Suprapubic skin (tissue), 4 donors: ENCODE data around the gene DCP1B. TPM values are rescaled to one million over a fixed set of nuclear protein-coding genes. Genes with fewer than 3 reads are reported as not detected.

Experiments
- DNase-seq, 2 donors: peaks; one replicate each; pipeline ENCODE4 v3.0.0-alpha.2; 2019; ENCODE audit warnings: low spot score in 2 of 2
- H3K27ac ChIP-seq: fragments of 200-600 bp; sonication (generic); one replicate; pipeline ENCODE4 v1.5.1; 2019
- H3K27me3 ChIP-seq: fragments of 200-600 bp; sonication (generic); one replicate; pipeline ENCODE4 v1.5.1; 2019
- H3K36me3 ChIP-seq: fragments of 200-600 bp; sonication (generic); one replicate; pipeline ENCODE4 v1.5.1; 2019
- H3K4me1 ChIP-seq: fragments of 200-600 bp; sonication (generic); one replicate; pipeline ENCODE4 v1.5.1; 2019
- H3K4me3 ChIP-seq: fragments of 200-600 bp; sonication (generic); one replicate; pipeline ENCODE4 v1.5.1; 2019; ENCODE audit warnings: mild to moderate bottlenecking
- H3K9me3 ChIP-seq: fragments of 200-600 bp; sonication (generic); one replicate; pipeline ENCODE4 v1.5.1; 2019
- EP300 ChIP-seq: sonication (generic); formaldehyde crosslinking; IDR thresholded peaks from one replicate; pipeline ENCODE4 v1.6.1; 2017; ENCODE audit warnings: antibody characterized with exemption
- POLR2A ChIP-seq, 2 donors: fragments of 450-650 bp; IDR thresholded peaks; one replicate each; pipeline ENCODE4 v1.6.1; 2017; ENCODE audit warnings: antibody characterized with exemption in 2 of 2, mild to moderate bottlenecking in 2 of 2, moderate library complexity in 2 of 2
- POLR2AphosphoS5 ChIP-seq, 3 donors: sonication (generic); formaldehyde crosslinking; IDR thresholded peaks; one replicate each; pipeline ENCODE4 v1.6.1; 2017; ENCODE audit warnings: antibody characterized with exemption in 3 of 3
- WGBS: methylation state at CpG from one replicate; pipeline ENCODE4 v1.1.5; 2018; 5-methylcytosine and 5-hydroxymethylcytosine counted together
- total RNA-seq, 4 donors: library from RNA; depleted of rRNA; stranded (reverse); fragments of >200 nt; gene quantifications; one replicate each; pipeline ENCODE4 v1.1.0, GENCODE V29; 2016
- TF ChIP-seq, protein P1 (sequence below), 2 donors: fragments of 200-600 bp in 1 of 2; fragments of 450-650 bp in 1 of 2; sonication (generic) in 1 of 2; IDR thresholded peaks; one replicate each; pipeline ENCODE4 v1.5.1; 2016 to 2019; ENCODE audit warnings: antibody characterized with exemption in 2 of 2, mild to moderate bottlenecking in 1 of 2, moderate library complexity in 1 of 2

The DCP1B gene
- total RNA-seq, 4 donors from 2014 or later = 11.5 to 19.5 (median 13.3) TPM

- no peak overlapping the region for H3K27ac ChIP-seq
- DNase-seq = no peak
- H3K4me1 ChIP-seq = peaks cover 2% of the 10 kb centered on the region
- H3K27me3 ChIP-seq = peaks cover 29% of the 10 kb centered on the region
- WGBS = 92% methylated on average over 3 of the region's 3 CpGs
- no peak overlapping the region for H3K4me3 ChIP-seq
- H3K36me3 ChIP-seq = no peaks in the 10 kb centered on the region
- TF ChIP-seq, protein P1, sequence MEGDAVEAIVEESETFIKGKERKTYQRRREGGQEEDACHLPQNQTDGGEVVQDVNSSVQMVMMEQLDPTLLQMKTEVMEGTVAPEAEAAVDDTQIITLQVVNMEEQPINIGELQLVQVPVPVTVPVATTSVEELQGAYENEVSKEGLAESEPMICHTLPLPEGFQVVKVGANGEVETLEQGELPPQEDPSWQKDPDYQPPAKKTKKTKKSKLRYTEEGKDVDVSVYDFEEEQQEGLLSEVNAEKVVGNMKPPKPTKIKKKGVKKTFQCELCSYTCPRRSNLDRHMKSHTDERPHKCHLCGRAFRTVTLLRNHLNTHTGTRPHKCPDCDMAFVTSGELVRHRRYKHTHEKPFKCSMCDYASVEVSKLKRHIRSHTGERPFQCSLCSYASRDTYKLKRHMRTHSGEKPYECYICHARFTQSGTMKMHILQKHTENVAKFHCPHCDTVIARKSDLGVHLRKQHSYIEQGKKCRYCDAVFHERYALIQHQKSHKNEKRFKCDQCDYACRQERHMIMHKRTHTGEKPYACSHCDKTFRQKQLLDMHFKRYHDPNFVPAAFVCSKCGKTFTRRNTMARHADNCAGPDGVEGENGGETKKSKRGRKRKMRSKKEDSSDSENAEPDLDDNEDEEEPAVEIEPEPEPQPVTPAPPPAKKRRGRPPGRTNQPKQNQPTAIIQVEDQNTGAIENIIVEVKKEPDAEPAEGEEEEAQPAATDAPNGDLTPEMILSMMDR (IDR thresholded peaks at IDR 0.05) = no peak
- TF ChIP-seq POLR2A (IDR thresholded peaks at IDR 0.05) (no peak), POLR2AphosphoS5 (IDR thresholded peaks at IDR 0.05) (no peak), EP300 (no peak)
- no peaks in the 10 kb centered on the region for H3K9me3 ChIP-seq
These were observed 84.5 kb downstream of the DCP1B start for GRCh38 chr12:1919763-1920162.

DNA sequence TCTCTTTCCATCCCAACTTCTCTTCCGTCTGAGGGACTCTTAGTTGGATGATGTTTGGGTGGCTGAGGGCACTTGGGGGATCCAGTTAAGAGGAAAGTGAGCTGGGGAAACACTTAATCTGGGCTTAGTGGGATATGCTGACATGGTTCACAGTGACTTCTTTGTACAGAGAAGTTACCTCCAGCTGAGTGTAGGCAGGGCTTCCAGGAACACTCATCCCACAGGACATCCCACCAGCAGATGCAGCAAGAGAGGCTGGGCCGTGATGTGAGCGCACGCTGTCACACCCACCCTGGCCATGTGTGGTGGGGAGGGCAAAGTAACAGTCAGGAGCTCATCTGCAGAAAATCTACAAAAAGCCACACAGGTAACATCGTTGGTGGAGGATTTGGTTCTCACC is 85.0 kb downstream of the DCP1B start:
- no peak for DNase-seq
- Histone ChIP-seq H3K4me1 (no peaks in the 10 kb centered on the region), H3K27ac (no peak overlapping the region), H3K36me3 (no peaks in the 10 kb centered on the region), H3K27me3 (peaks cover 29% of the 10 kb centered on the region), H3K4me3 (no peak overlapping the region), H3K9me3 (no peaks in the 10 kb centered on the region)
- WGBS = 92% methylated on average over 5 of the region's 5 CpGs
- TF ChIP-seq POLR2AphosphoS5 (IDR thresholded peaks at IDR 0.05) (no peak), POLR2A (IDR thresholded peaks at IDR 0.05) (no peak), EP300 (no peak)
- TF ChIP-seq, protein P1 (IDR thresholded peaks at IDR 0.05) = no peak

DNA sequence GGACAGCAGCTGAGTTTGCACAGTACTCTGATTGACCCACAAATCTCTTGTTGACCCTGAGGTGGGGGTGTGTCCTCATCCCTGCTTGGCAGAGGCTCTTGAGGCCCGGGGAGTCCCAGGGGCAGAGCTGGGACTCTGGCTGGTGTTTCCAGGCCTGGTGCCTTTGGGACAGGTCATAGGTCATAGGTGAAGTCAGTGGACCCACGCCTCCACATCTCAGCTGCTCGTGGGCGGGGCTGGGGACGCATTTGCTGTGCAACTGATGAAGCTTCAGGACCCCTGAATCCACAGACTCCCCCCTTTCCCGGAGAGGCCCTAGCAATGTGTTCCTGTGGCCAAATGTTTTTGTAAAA is 85.4 kb downstream of the DCP1B start:
- H3K9me3 ChIP-seq = no peaks in the 10 kb centered on the region
- H3K4me3 ChIP-seq = peak overlapping the region; percentile 36
- peak overlapping the region; percentile 74 for H3K27ac ChIP-seq
- 77% methylated on average over 2 of the region's 6 CpGs for WGBS
- peaks cover 29% of the 10 kb centered on the region for H3K27me3 ChIP-seq
- no peaks in the 10 kb centered on the region for H3K4me1 ChIP-seq
- DNase-seq = peak in 1 of 2 donors; percentile 76
- TF ChIP-seq, protein P1 (IDR thresholded peaks at IDR 0.05) = no peak
- TF ChIP-seq POLR2AphosphoS5 (IDR thresholded peaks at IDR 0.05) (no peak), POLR2A (IDR thresholded peaks at IDR 0.05) (no peak), EP300 (no peak)
- H3K36me3 ChIP-seq = no peaks in the 10 kb centered on the region

GRCh38 chr12:1918081-1918883 is 86.0 kb downstream of the DCP1B start, which contains the start of gene CACNA2D4:
Gene CACNA2D4, minus strand, starts transcription at chr12:1918652. Its CDS starts 179 bp downstream, at chr12:1918473.
- Histone ChIP-seq H3K36me3 (no peaks in the 10 kb centered on the region), H3K27ac (peak within 1 kb of the TSS; percentile 74), H3K9me3 (no peaks in the 10 kb centered on the region), H3K4me3 (peak within 1 kb of the TSS; percentile 36), H3K27me3 (peaks cover 28% of the 10 kb centered on the region), H3K4me1 (no peaks in the 10 kb centered on the region)
- TF ChIP-seq, protein P1 (IDR thresholded peaks at IDR 0.05) = no peak
- TF ChIP-seq POLR2A (IDR thresholded peaks at IDR 0.05) (no peak), EP300 (no peak), POLR2AphosphoS5 (IDR thresholded peaks at IDR 0.05) (no peak)
- DNase-seq = peak in 1 of 2 donors; percentile 65
- 57% methylated on average over 15 of the region's 18 CpGs for WGBS
